Upper lobe of left lung (tissue), 4 donors: ENCODE results near the gene GPR146.
"Not testable (repeated sequence)": the region's sequence is repeated elsewhere in the genome, so short reads cannot be mapped to it uniquely, and the experiment has no call there.

ENCODE experiments used
- CTCF ChIP-seq, 6 experiments: fragments of 450-650 bp in 4 of 6; fragments of 200-600 bp in 2 of 6; sonication (generic) in 2 of 6; IDR thresholded peaks; one replicate each; pipeline ENCODE4 v1.5.1; 2016 to 2019; ENCODE audit warnings: antibody characterized with exemption in 6 of 6
- EP300 ChIP-seq, 4 donors: sonication (generic); formaldehyde crosslinking; IDR thresholded peaks; one replicate each; pipeline ENCODE4 v1.5.1; 2017; ENCODE audit warnings: antibody characterized with exemption in 4 of 4, control low read depth in 2 of 4
- POLR2A ChIP-seq, 4 donors: fragments of 450-650 bp; IDR thresholded peaks; one replicate each; pipeline ENCODE4 v1.5.1; 2016 to 2017; ENCODE audit warnings: antibody characterized with exemption in 4 of 4, mild to moderate bottlenecking in 2 of 4
- POLR2AphosphoS5 ChIP-seq, 2 donors: sonication (generic); formaldehyde crosslinking; IDR thresholded peaks; one replicate each; pipeline ENCODE4 v1.5.1; 2017; ENCODE audit warnings: antibody characterized with exemption in 2 of 2

DNA sequence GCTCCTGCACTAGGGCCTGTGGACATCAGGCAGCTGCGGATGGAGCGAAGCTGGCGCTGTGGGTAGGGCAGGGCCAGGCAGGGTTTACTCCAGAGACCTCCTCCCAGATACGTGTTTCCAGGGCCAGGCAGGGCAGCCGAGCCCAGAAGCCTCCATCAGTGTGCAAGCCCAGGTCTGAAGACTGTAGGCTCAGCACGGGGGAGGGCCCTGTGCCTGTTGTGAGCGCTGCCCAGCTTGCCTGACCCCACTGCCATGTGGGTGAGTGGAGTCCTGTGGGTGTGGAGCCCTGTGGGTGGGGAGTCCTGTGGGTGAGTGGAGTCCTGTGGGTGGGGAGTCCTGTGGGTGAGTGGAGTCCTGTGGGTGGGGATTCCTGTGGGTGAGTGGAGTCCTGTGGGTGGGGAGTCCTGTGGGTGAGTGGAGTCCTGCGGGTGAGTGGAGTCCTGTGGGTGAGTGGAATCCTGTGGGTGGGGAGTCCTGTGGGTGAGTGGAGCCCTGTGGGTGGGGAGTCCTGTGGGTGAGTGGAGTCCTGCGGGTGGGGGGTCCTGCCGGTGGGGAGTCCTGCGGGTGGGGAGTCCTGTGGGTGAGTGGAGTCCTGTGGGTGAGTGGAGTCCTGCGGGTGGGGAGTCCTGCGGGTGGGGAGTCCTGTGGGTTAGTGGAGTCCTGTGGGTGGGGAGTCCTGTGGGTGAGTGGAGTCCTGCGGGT, 43.1 kb upstream of the GPR146 start:
- not testable (repeated sequence) for TF ChIP-seq CTCF, POLR2AphosphoS5, POLR2A, EP300 (IDR thresholded peaks at IDR 0.05)
